NOMO-1 (cell line): ENCODE data around the gene TRANK1.

Source experiments
- DNase-seq, 2 experiments: peaks; one replicate each; lab custom pipeline; 2025; ENCODE audit not compliant: unreplicated experiment in 2 of 2; lab: John Stamatoyannopoulos, UW

Gene TRANK1

GRCh38 chr3:36862076-36862755 is 82.6 kb downstream of the TRANK1 start:
- DNase-seq = no peak

DNA sequence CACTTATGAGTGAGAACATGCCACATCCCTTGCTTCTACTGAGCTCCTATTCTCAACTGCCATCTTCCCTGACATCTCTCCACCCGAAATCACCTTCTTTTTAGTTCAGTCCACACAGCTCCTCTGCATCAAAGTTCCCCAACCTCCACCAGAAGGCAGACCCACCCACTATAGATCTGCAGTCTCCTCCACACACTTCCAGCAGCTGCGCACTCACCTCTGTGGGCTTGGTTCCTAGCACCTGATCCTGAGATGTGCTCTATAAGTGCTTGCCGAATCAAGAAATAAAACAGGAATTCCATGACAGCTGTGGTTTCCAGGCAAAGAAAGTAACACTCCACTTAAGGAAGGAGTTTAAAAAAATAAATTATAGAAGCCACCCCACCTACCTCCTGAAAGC is 85.4 kb downstream of the TRANK1 start:
- DNase-seq = no peak

DNA sequence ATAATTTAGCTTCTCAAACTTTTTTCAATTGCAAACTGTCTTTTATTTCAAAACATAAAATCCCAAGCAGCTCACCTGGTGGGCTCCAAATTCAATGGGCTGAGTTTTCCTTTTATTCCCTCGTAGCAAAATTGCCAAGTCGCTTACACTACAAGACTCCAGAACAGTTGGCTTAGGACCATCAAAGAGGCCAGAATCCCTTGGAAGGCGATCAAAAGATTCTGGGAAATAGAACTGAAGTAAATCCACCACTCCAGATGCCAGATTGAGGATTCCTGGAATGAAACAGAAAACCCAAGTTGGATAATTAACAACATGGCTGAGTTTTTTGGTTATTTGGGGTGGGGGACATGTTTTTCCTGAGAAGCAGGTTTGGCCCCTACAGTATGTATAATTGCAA is 92.8 kb downstream of the TRANK1 start:
- no peak for DNase-seq

DNA sequence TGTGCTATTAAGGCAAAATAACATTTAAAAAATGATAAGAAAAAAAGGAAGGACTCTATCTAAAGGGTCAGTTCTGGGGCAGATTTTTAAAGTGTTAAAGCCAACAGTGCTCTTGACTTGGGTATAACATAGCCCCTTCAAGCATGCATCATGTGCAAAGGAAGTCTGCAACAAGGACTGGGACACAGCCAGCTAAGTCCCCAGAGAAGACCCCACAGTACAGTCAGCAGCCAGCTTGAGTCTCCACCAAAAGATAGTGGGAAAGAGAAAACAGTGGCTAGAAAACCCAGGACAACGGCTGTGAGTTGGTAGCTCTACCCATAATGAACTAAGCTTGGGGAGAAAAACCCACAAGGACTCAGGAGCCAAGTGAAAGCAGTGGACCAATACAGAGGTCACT is 94.1 kb downstream of the TRANK1 start:
- DNase-seq = no peak

DNA sequence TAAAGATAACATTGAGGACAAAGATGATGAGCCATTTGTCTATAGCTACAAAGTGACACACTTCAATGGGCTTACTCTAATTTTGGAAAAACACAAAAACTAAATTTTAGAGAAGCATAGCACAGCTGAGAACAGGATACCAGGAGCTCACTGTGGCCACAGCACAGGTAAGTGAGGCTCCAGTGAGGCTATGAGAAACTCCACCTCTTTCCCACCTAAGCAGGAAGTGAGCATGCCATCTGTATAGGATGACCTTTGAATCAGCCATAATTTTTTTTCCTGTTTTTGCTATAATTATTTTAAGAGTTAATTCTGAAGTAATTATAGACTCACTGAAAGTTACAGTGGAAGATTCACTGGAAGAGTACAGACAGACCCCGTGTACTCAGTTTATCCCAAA is 98.4 kb downstream of the TRANK1 start:
- DNase-seq = peak; percentile 15 to 76

DNA sequence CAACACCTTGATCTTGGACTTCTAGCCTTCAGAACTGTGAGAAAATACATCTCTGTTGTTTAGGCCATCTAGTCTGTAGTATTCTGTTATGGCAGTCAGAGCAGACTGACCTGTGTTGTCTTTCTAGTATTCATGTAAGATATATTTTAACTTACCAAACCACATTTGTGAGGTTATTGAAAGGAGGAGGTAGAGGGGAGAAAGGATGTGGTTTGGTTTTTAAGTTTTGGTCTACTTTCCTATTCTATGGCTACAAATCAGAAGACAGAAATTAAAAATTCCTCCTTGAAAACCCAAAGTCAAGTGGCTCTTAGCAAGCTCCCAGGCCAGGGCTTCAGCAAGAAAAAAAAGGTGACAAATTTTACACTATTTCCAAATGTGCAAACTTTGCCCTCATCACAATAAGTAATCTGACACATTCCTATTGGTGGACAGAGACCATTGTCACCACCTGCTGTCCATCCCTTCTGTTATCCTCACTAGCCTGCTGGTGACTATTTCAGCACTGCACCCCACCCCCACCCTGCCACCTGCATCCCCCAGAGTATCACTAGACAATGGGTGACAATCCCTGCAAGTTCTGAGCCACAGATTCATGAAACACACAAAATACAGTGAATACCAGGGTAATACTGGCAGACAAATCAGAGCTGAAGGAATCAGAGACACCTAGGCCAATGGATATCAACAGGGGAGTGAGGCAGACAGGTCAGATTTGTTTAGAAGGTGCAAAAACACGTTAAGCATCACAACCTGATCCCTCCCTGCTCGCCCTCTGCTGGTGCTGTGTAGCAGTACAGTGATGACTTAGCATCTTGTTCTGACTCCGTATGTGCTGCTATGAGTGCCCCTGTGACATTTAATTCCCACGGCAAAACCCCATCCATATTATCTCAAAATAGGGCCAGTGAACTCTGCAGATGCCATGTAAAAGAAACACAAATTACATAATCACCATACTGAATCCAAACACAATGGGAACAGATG is 101.5 kb downstream of the TRANK1 start:
- peak; percentile 8 to 18 for DNase-seq

GRCh38 chr3:36842275-36842674 is 102.6 kb downstream of the TRANK1 start:
- DNase-seq = no peak

- DNase-seq = no peak
Observed at GRCh38 chr3:36840453-36840921, 104.4 kb downstream of the TRANK1 start.

DNA sequence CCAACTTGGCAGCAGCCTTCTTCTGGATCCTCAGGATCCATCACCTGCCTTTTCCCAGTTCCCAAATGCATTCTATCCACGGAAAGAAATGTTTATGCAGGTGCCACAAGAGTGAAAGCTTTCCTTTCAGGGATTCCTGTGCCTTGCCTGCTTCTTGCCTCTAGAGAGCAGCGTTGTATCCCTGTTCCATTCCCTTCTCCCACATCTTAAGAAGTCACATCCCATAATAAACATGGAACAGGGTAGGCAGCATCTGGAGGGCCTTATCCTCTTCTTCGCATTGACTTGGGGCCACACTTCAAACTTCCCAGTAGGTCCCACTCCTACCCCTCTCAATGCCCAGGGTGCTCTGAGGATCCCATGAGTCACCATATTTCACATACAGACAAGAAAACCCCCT is 107.8 kb downstream of the TRANK1 start:
- no peak for DNase-seq

DNA sequence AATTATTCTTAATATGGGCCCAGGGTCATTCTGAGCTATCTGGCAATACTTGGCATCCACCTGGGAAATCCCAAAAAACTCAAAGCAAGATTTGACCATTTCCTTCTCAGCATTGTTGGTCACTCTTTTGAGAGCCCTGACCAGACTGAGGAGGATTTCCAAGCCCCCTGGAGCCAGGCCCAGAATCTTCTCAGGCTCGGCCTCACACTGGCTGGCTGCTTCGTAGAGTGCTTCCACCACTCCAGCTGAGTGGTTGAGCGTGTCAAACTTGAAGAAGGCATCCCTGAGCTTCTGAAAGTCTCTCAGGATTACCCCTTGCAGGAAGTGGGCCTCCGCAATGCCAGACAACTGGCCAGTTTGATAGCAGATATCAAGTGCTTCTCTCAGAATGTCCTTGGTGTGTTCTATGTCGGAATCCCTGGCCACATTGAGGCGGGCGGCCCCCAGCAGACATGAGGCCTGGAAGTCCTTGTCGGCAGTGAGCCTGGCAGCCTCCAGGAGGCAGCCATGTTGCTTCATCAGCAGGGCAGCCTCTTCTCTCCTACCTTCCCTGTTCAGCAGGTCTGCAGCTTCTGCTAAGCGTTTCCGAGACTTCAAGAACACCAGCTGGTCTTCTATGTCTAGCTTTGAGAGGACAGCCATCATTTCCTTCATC is 111.6 kb downstream of the TRANK1 start:
- no peak for DNase-seq

DNA sequence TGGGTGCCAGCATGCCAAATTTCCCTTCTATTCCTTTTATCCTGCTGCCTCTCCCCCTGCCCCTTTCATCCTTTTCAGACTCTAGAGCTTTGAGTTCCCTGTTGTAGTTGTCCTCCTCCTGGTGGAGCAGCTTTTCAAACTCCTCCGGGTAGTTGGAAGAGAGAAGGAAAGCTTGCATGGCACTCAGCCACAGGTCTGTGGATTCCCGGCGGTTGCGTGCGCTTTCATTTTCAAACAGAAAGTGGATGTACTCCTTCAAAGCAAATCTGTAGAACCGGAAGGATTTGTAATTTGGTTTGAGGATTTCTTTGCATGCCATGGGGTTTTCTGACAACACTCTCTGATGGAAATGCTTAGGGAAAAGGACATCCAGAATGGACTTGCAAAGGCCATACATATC is 112.4 kb downstream of the TRANK1 start:
- no peak for DNase-seq

- no peak for DNase-seq
Observed at GRCh38 chr3:36827133-36827532, 117.7 kb downstream of the TRANK1 start.

- DNase-seq = no peak
Observed at GRCh38 chr3:36826240-36826639, 118.6 kb downstream of the TRANK1 start.

- no peak for DNase-seq
Observed at GRCh38 chr3:36824443-36824842, 120.4 kb downstream of the TRANK1 start.

DNA sequence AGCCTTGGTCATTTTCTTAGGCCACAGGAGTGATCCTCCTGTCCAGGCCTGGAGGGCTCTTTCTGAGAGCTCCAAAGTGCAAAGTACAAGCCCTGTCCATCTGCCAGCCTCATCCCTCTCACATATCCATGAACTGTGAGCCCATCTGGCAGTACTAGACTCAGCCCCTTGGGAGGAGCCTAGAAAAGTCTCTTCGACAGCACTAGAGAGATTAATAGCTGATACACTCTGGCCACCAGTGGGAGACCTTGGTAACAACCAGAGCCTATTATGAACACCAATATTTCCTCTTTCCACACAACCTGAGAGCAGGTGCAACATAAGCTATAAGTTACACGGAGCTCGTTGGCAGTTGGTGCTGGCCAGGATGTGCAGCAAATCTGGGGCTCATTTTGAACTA is 121.0 kb downstream of the TRANK1 start:
- DNase-seq = no peak

- no peak for DNase-seq
Observed at GRCh38 chr3:36820083-36820482, 124.8 kb downstream of the TRANK1 start.

DNA sequence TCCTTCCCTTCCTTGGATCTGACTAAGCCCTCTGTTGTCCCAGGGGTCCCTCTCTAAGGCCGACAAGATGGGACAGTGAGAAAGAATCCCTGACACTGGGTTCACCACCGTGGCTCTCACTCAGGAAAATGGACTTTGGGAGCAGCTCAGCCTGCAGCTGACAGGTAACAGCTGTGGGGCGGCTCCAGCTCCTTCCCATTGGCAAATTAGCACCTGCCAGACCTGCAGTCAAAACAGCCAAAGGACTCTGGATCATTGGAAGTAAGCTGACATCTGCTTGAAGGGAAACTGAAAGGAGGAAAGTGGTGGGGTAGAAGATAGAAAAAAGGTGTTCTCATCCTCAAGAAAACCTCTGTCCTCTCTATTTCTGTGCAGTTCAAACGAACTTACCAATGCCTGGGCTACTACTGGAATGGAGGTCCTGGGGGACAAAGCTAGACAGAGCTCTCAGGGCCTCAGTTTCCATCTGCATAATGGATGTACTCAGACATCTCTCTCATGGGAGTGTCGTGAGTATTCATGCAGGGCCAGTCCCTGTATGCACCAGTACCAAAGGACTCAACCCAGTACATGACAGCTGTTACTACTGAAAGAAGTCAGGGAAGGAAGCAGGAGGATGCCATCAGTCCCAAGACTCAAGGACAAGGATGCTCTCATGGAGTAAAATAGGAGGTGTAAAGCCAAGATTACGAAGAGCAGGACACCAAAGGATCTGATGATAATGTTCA is 126.9 kb downstream of the TRANK1 start:
- no peak for DNase-seq

GRCh38 chr3:36815375-36815774 is 129.5 kb downstream of the TRANK1 start:
- no peak for DNase-seq

- DNase-seq = no peak
Observed at GRCh38 chr3:36814776-36815175, 130.1 kb downstream of the TRANK1 start.

- no peak for DNase-seq
Observed at GRCh38 chr3:36814066-36814717, 130.7 kb downstream of the TRANK1 start.
